GM12878 (cell line): ENCODE results near the gene TMEM59. TPM values are rescaled to one million over a fixed set of nuclear protein-coding genes. Genes with fewer than 3 reads are reported as not detected.

Experiments used
- ATAC-seq: fragments of 200-7000 bp; cut with Tn5 transposase; 3 replicates; pipeline ENCODE4 v1.9.1; 2020; ENCODE audit warnings: mild to moderate bottlenecking, moderate library complexity
- BruUV-seq: library from RNA; stranded (reverse); fragments of 400-500 nt; replicated peaks from 2 replicates; lab custom pipeline; 2021; lab: Mats Ljungman, UMichigan
- CTCF ChIA-PET: fragments of 300-600 bp; sonication (Branson Sonifier 250); formaldehyde crosslinking; extraction: SDS; loops from one replicate; lab custom pipeline; 2021; ENCODE audit warnings: inconsistent platforms; lab: Yijun Ruan, JAX
- POLR2A ChIA-PET: fragments of 350-600 bp; formaldehyde crosslinking; extraction: SDS; loops from one replicate; lab custom pipeline; 2021; ENCODE audit warnings: inconsistent platforms; lab: Charles Lee
- RAD21 ChIA-PET: fragments of 300-600 bp; sonication (Branson Sonifier 250); formaldehyde crosslinking; loops from one replicate; lab custom pipeline; 2023; ENCODE audit warnings: antibody characterized with exemption; ENCODE audit not compliant: unreplicated experiment; lab: Charles Lee
- SMC1A ChIA-PET: fragments of 300-600 bp; sonication (Branson Sonifier 250); formaldehyde crosslinking; loops from one replicate; lab custom pipeline; 2023; ENCODE audit not compliant: unreplicated experiment, uncharacterized antibody; lab: Charles Lee
- DNase-seq: peaks from one replicate; pipeline ENCODE4 v3.0.0-alpha.2; 2011; ENCODE audit warnings: low read depth, low spot score
- FAIRE-seq: peaks from 3 replicates; lab custom pipeline; 2011; peaks lifted over from hg19 to GRCh38; lab: Jason Lieb, UNC
- H2AFZ ChIP-seq: 2 replicates; pipeline ENCODE4 v1.6.0; 2011; ENCODE audit warnings: low read depth, low read length, control low read depth; ENCODE audit not compliant: control insufficient read depth
- H3K27ac ChIP-seq: 2 replicates; pipeline ENCODE4 v1.5.1; 2011; ENCODE audit warnings: control low read depth; ENCODE audit not compliant: control insufficient read depth, insufficient read depth
- H3K27me3 ChIP-seq, 2 experiments: replicated peaks in 1 of 2; 2 replicates each; pipeline versions ENCODE4 v1.6.0 to v1.6.1; 2011; ENCODE audit warnings: low read length in 1 of 2; ENCODE audit not compliant: control insufficient read depth in 2 of 2, insufficient read depth in 2 of 2
- H3K36me3 ChIP-seq, 2 experiments: 2 replicates each; pipeline ENCODE4 v1.5.1; 2011; ENCODE audit warnings: low read length in 1 of 2; ENCODE audit not compliant: control insufficient read depth in 2 of 2, insufficient read depth in 2 of 2
- H3K4me1 ChIP-seq: 2 replicates; pipeline ENCODE4 v1.6.1; 2011; ENCODE audit warnings: mild to moderate bottlenecking, low read length, moderate library complexity, mixed read lengths; ENCODE audit not compliant: control insufficient read depth, insufficient read depth
- H3K4me2 ChIP-seq: 2 replicates; pipeline ENCODE4 v1.6.0; 2011; ENCODE audit warnings: control low read depth; ENCODE audit not compliant: control insufficient read depth, insufficient read depth
- H3K4me3 ChIP-seq: fragments of 200-600 bp; sonication (generic); 2 replicates; pipeline ENCODE4 v1.5.1; 2016
- H3K79me2 ChIP-seq: 2 replicates; pipeline ENCODE4 v1.6.0; 2011; ENCODE audit warnings: low read length; ENCODE audit not compliant: control insufficient read depth, insufficient read depth
- H3K9ac ChIP-seq: 2 replicates; pipeline ENCODE4 v1.8.0; 2011; ENCODE audit warnings: low read length, control low read depth, mixed read lengths; ENCODE audit not compliant: control insufficient read depth, insufficient read depth
- H3K9me3 ChIP-seq: replicated peaks from 3 replicates; pipeline ENCODE4 v1.5.1; 2011; ENCODE audit warnings: mild to moderate bottlenecking, low read length; ENCODE audit not compliant: control insufficient read depth, insufficient read depth
- H4K20me1 ChIP-seq: 2 replicates; pipeline ENCODE4 v1.6.0; 2011; ENCODE audit not compliant: control insufficient read depth, insufficient read depth
- CTCF ChIP-seq, 3 experiments: IDR thresholded peaks in 2 of 3; conservative IDR thresholded peaks in 1 of 3; 2 replicates each; pipeline ENCODE4 v1.5.1; 2011; ENCODE audit warnings: low read depth in 3 of 3, low read length in 3 of 3, mild to moderate bottlenecking in 3 of 3, control low read depth in 2 of 3, moderate library complexity in 2 of 3, inconsistent platforms in 1 of 3, mixed read lengths in 1 of 3; ENCODE audit not compliant: control insufficient read depth in 2 of 3, insufficient read depth in 1 of 3; ENCODE audit errors: extremely low read depth in 1 of 3
- IRF4 ChIP-seq: IDR thresholded peaks from 2 replicates; pipeline ENCODE4 v1.6.1; 2011; ENCODE audit warnings: low read depth, low read length
- MEF2A ChIP-seq: IDR thresholded peaks from 2 replicates; pipeline ENCODE4 v1.6.1; 2011; ENCODE audit warnings: low read depth, mild to moderate bottlenecking, low read length, moderate library complexity; ENCODE audit not compliant: insufficient read depth
- MYB ChIP-seq: fragments of 150-350 bp; IDR thresholded peaks from 2 replicates; pipeline ENCODE4 v1.6.1; 2014; ENCODE audit warnings: mild to moderate bottlenecking, low read depth, low read length, borderline replicate concordance
- RAD21 ChIP-seq: IDR thresholded peaks from 2 replicates; pipeline ENCODE4 v1.6.1; 2011; ENCODE audit warnings: mild to moderate bottlenecking, low read depth, low read length, moderate library complexity; ENCODE audit not compliant: insufficient read depth
- SMC3 ChIP-seq: IDR thresholded peaks from 2 replicates; pipeline ENCODE4 v1.6.1; 2011; ENCODE audit warnings: low read length, improper control_type of control experiment, borderline replicate concordance
- YY1 ChIP-seq: IDR thresholded peaks from 2 replicates; pipeline ENCODE4 v1.6.1; 2011; ENCODE audit warnings: low read depth, mild to moderate bottlenecking, low read length
- ZBTB40 ChIP-seq: fragments of 450-650 bp; IDR thresholded peaks from 2 replicates; pipeline ENCODE4 v1.6.1; 2016; ENCODE audit warnings: mild to moderate bottlenecking, moderate library complexity, borderline replicate concordance
- whole genome bisulfite sequencing: methylation state at CpG from one replicate; pipeline ENCODE4 v1.1.6; 2016; ENCODE audit warnings: low lambda C conversion rate; ENCODE audit not compliant: insufficient replicate concordance, insufficient coverage; ENCODE audit errors: missing lambda C conversion rate; 5-methylcytosine and 5-hydroxymethylcytosine counted together
- in situ Hi-C: fragments of 300-500 bp; cut with MboI; formaldehyde crosslinking; loops from 9 replicates; pipeline ENCODE4 v1.14.3; 2018; ENCODE audit warnings: mixed read lengths
- intact Hi-C: fragments of 100-400 bp; cut with micrococcal nuclease; formaldehyde crosslinking; loops from one replicate; pipeline ENCODE4 v1.14.2; 2022; ENCODE audit not compliant: unreplicated experiment
- polyA plus RNA-seq, 11 experiments: library from polyadenylated mRNA; depleted of rRNA in 4 of 11; unstranded in 6 of 11; stranded (reverse) in 5 of 11; fragments of >200 nt; fragmentation: Nextera tagmentation in 4 of 11; fragmentation: Illumina TruSeq in 1 of 11; extraction: Ambion mirVana in 4 of 11; extraction: Trizol in 1 of 11; gene quantifications; 1 replicate in 1 of 11; 2 replicates in 10 of 11; pipeline versions ENCODE4 v1.2.1 to v1.2.3, GENCODE V29; 2011 to 2016; ENCODE audit warnings: inconsistent platforms in 2 of 11, missing spikeins in 2 of 11, low read depth in 1 of 11
- total RNA-seq, 4 experiments: library from RNA; depleted of rRNA in 3 of 4; stranded (reverse); fragments of >200 nt in 3 of 4; fragmentation: Illumina TruSeq in 1 of 4; extraction: Trizol in 1 of 4; gene quantifications; 2 replicates each; pipeline versions ENCODE4 v1.2.1 to v1.2.3, GENCODE V29; 2013 to 2021

TMEM59 gene
- total and polyA plus RNA-seq, 10 of the 15 experiments (the other 5 are each of a cell fraction or from before 2014, with no cell fraction given), result 69.9 to 273 (median 111) TPM

- Histone ChIP-seq H3K79me2 (no peaks in the 10 kb centered on the region), H3K27ac (no peak overlapping the region), H3K4me1 (no peaks in the 10 kb centered on the region), H3K9me3 (no peaks in the 10 kb centered on the region), H4K20me1 (no peaks in the 10 kb centered on the region), H3K4me2 (no peak overlapping the region), H3K9ac (no peak overlapping the region), H3K27me3 (no peaks in the 10 kb centered on the region), H2AFZ (peak overlapping the region; percentile 39; the same call in 1 of the 2 replicates), H3K36me3 (peaks cover 0 to 5% of the 10 kb centered on the region in 2 experiments; a peak in 2 of 4 replicates), H3K4me3 (no peak overlapping the region)
- DNase-seq (peak; percentile 23), FAIRE-seq (peak; percentile 65), ATAC-seq (peak; percentile 100)
- BruUV-seq, result no TSS peak
- POLR2A ChIA-PET, result interaction anchor here (0.6 kb wide), 1 partner anchor 12 kb away, joined by 4 read pairs; no protein-coding TSS in a partner anchor
- intact Hi-C loops, result loop anchor here (10.0 kb wide), 1 partner anchor 217 kb away; no protein-coding TSS in a partner anchor
- RAD21 ChIA-PET, result interaction anchor here (0.6 to 2.6 kb wide), 7 partner anchors 28 to 728 kb away, joined by 3 to 10 read pairs (median 4); partner anchors contain the start of genes TCEANC2 and TMEM59
- SMC1A ChIA-PET, result interaction anchor here (0.9 to 2.8 kb wide), 10 partner anchors 11 to 221 kb away, joined by 3 to 15 read pairs (median 4); partner anchors contain the start of genes TCEANC2 and TMEM59
- CTCF ChIA-PET, result interaction anchor here (0.6 to 7.5 kb wide), 32 partner anchors 9 to 450 kb away, joined by 3 to 61 read pairs (median 4); partner anchors contain the start of genes TCEANC2 and TMEM59
- TF ChIP-seq MYB, result no peak
- peak; percentile 36; the same call in 1 of the 2 replicates for TF ChIP-seq YY1
- TF ChIP-seq CTCF (IDR thresholded peaks at IDR 0.05 in 2 of 3, conservative IDR thresholded peaks at IDR 0.05 in 1 of 3; ENCODE audit: control insufficient read depth in 2 of 3, extremely low read depth in 1 of 3, insufficient read depth in 1 of 3, low read depth in 3 of 3, low read length in 3 of 3), result peak; percentile 66 to 89 (median 82)
- 0 out of 2 replicates have a peak, but pooled peaks have one; percentile 40 for TF ChIP-seq IRF4
- no peak for TF ChIP-seq MEF2A
- peak; percentile 61 for TF ChIP-seq SMC3
- no peak for TF ChIP-seq ZBTB40
- TF ChIP-seq RAD21, result peak; percentile 56
- 49% methylated on average over 8 of the region's 8 CpGs for WGBS
- in situ Hi-C loops, result no loop called here
Observed at GRCh38 chr1:54081306-54082270, 28.6 kb upstream of the TMEM59 start.
